ENCODE measurements around the gene PHLPP1.

- TF ChIP-seq EZH2 (IDR thresholded peaks at IDR 0.05; ENCODE audit: low read length, unreplicated experiment) (no peak), CTCF (conservative IDR thresholded peaks at IDR 0.05; ENCODE audit: low read depth, low read length) (no peak), EZH2phosphoT487 (IDR thresholded peaks at IDR 0.05; ENCODE audit: borderline replicate concordance, low read length) (no peak)
Observed at GRCh38 chr18:62842898-62843297, 127.6 kb downstream of the PHLPP1 start.

All from PC-3 (cell line).